AG04450 (cell line): ENCODE data around the gene SLC25A42. TPM values are rescaled to one million over a fixed set of nuclear protein-coding genes. Genes with fewer than 3 reads are reported as not detected.

Source experiments
- CTCF ChIA-PET: fragments of 300-600, 350-600 bp; formaldehyde crosslinking; extraction: SDS; loops from one replicate; lab custom pipeline; 2022; ENCODE audit warnings: antibody characterized with exemption, inconsistent platforms; lab: Charles Lee
- POLR2A ChIA-PET: fragments of 350-600 bp; formaldehyde crosslinking; extraction: SDS; loops from one replicate; lab custom pipeline; 2021; ENCODE audit warnings: antibody characterized with exemption, inconsistent platforms; lab: Yijun Ruan, JAX
- DNase-seq: peaks from one replicate; pipeline ENCODE4 v3.0.0-alpha.2; 2011; ENCODE audit warnings: low read depth, low spot score
- H3K27ac ChIP-seq: one replicate; pipeline ENCODE4 v1.5.1; 2012; ENCODE audit warnings: low read depth, low read length, control low read depth
- H3K27me3 ChIP-seq: one replicate; pipeline ENCODE4 v1.6.0; 2012; ENCODE audit warnings: low read length; ENCODE audit not compliant: control insufficient read depth, insufficient read depth
- H3K4me3 ChIP-seq: 2 replicates; pipeline ENCODE4 v1.5.1; 2011; ENCODE audit warnings: mild to moderate bottlenecking, low read depth, low read length, control low read depth
- H3K9me3 ChIP-seq: 2 replicates; pipeline ENCODE4 v1.5.1; 2012; ENCODE audit warnings: low read length; ENCODE audit not compliant: control insufficient read depth, insufficient read depth
- polyA plus RNA-seq: library from polyadenylated mRNA; depleted of rRNA; stranded (reverse); fragments of >200 nt; gene quantifications from 2 replicates; pipeline ENCODE4 v1.2.3, GENCODE V29; 2011
- TF ChIP-seq, protein P1 (sequence below): IDR thresholded peaks from 2 replicates; pipeline ENCODE4 v1.5.1; 2011; ENCODE audit warnings: low read depth, low read length, control low read depth, inconsistent platforms

SLC25A42 gene
- polyA plus RNA-seq, 1 experiment: 3.7 TPM

- peak overlapping the region; percentile 39 for H3K27ac ChIP-seq
- CTCF ChIA-PET: interaction anchor here (0.6 to 1.6 kb wide), 3 partner anchors 8 to 37 kb away, joined by 3 to 8 read pairs (median 4); no protein-coding TSS in a partner anchor
- H3K27me3 ChIP-seq: peaks cover 4% of the 10 kb centered on the region
- no peak for DNase-seq
- TF ChIP-seq, protein P1, sequence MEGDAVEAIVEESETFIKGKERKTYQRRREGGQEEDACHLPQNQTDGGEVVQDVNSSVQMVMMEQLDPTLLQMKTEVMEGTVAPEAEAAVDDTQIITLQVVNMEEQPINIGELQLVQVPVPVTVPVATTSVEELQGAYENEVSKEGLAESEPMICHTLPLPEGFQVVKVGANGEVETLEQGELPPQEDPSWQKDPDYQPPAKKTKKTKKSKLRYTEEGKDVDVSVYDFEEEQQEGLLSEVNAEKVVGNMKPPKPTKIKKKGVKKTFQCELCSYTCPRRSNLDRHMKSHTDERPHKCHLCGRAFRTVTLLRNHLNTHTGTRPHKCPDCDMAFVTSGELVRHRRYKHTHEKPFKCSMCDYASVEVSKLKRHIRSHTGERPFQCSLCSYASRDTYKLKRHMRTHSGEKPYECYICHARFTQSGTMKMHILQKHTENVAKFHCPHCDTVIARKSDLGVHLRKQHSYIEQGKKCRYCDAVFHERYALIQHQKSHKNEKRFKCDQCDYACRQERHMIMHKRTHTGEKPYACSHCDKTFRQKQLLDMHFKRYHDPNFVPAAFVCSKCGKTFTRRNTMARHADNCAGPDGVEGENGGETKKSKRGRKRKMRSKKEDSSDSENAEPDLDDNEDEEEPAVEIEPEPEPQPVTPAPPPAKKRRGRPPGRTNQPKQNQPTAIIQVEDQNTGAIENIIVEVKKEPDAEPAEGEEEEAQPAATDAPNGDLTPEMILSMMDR: no peak
- peaks cover 8% of the 10 kb centered on the region for H3K9me3 ChIP-seq
- peak overlapping the region; percentile 94 for H3K4me3 ChIP-seq
- POLR2A ChIA-PET: no interaction called here
Measured at GRCh38 chr19:19137556-19138108, 73.8 kb downstream of the SLC25A42 start.

DNA sequence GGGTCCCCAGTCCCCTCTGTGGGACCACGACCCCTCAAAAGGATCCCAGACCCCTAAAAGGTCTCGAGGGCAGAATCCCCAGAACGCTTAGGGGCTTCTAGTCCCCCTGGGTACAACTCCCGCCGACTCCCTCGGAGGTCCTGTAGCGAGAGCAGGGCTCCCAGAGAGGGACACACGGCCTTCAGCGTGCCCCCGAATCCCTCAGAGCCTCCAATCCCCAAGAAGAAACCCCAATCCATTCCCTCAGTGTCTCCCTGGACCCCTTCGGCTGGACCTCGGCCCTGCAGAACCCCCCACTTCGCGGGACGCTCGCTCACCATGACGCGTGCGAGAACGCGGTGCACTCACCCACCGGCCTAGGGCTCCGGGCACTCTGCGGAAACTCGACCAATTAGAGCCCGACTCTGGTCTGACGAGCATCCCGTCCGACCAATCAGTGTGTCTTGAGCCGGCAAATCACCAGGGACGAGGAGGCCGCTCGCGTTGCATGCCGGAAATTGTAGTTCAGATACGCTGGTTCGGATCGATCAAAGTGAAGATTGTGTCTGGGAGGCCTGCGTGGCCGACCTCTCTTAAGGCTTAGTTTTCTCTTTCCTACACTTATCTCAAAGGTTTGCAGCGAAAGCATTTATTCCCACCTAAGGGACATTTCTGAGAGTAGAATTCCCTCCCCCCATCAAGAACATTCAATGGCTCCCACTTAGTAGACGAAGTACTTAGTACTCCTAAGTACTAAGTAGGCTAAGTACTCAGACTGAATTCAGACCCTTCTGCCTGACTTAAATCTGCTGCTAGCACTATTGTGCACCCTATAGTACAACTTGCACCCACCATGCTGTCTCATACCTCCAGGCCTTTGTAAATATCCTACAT, 74.6 kb downstream of the SLC25A42 start, which contains the start of gene TMEM161A:
Gene TMEM161A, minus strand, starts transcription at position 370 of the 873 bp plus-strand sequence. Its CDS starts 50 bp downstream, at position 320.
- DNase-seq: peak; percentile 99
- CTCF ChIA-PET: interaction anchor here (0.9 to 1.0 kb wide), 2 partner anchors 30 to 75 kb away, joined by 3 to 4 read pairs; no protein-coding TSS in a partner anchor
- Histone ChIP-seq H3K27me3 (peaks cover 4% of the 10 kb centered on the region), H3K4me3 (peak within 1 kb of the TSS; percentile 94), H3K27ac (peak within 1 kb of the TSS; percentile 39), H3K9me3 (peaks cover 3% of the 10 kb centered on the region; the same call in 1 of the 2 replicates)
- TF ChIP-seq, protein P1: no peak
- POLR2A ChIA-PET: no interaction called here

GRCh38 chr19:19139876-19140229, 76.1 kb downstream of the SLC25A42 start:
- no peak overlapping the region for H3K4me3 ChIP-seq
- TF ChIP-seq, protein P1: no peak
- peaks cover 3% of the 10 kb centered on the region; the same call in 1 of the 2 replicates for H3K9me3 ChIP-seq
- POLR2A ChIA-PET: no interaction called here
- peaks cover 4% of the 10 kb centered on the region for H3K27me3 ChIP-seq
- H3K27ac ChIP-seq: peak overlapping the region; percentile 2
- CTCF ChIA-PET: interaction anchor here (2.9 kb wide), 1 partner anchor 35 kb away, joined by 14 read pairs; no protein-coding TSS in a partner anchor
- no peak for DNase-seq

DNA sequence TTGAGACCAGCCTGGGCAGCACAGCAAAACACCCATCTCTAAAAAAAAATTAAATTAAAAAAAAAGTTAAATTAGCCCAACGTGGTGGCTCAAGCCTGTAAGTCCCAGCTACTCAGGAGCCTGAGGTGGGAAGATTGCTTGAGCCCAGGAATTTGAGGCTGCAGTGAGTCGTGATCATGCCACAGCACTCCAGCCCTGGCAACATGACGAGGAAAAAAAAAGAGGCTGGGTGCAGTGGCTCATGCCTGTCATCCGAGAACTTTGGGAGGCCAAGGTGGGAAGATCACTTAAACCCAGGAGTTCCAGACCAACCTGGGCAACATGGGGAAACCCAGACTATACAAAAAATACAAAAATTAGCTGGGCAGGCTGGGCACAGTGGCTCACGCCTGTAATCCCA, 76.7 kb downstream of the SLC25A42 start:
- ChIA-PET CTCF (interaction anchor here (0.5 to 2.9 kb wide), 2 partner anchors 12 to 34 kb away, joined by 8 to 14 read pairs; no protein-coding TSS in a partner anchor), POLR2A (interaction anchor here (0.6 kb wide), 2 partner anchors 12 to 86 kb away, joined by 3 to 5 read pairs; no protein-coding TSS in a partner anchor)
- H3K4me3 ChIP-seq: no peak overlapping the region
- H3K27me3 ChIP-seq: peaks cover 4% of the 10 kb centered on the region
- no peak overlapping the region for H3K27ac ChIP-seq
- no peak for DNase-seq
- TF ChIP-seq, protein P1: no peak
- H3K9me3 ChIP-seq: peaks cover 3% of the 10 kb centered on the region; the same call in 1 of the 2 replicates
